ENCODE results near the gene TMEM235.

Gene TMEM235

DNA sequence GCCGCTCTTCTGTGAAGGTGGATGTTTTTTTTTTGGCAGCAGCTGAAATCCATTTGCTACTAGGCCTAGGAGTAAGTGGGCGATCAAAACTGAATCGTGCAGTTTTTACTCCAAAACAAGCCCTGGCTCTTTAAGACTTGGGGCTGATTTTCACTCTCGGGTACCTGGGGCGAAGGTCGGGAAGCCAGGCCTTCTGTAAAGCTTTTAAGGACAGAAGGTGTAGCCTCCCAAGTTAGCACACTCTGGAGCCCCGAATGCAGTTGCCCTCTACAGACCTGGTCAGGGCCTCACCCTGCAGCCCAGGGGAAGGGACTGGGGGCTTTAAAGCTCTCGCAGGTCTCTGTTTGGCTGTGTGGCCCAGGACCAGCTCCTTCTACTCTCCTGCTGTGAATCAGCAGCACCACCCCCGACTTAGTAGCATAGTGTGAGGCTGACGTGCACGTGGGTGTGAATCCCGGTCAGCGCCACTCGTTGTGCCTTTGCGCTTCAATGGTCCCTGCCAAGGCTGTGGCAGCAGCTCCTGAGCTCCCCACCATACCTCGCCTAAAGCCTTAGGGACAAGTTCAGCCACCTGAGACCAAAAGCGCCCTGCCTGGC, 49.9 kb downstream of the TMEM235 start:
- Histone ChIP-seq H3K27ac (no peak overlapping the region), H3K27me3 (replicated peaks) (no peaks in the 10 kb centered on the region), H3K4me3 (ENCODE audit: low read depth, low read length) (no peak overlapping the region), H3K36me3 (replicated peaks) (no peaks in the 10 kb centered on the region)
- in situ Hi-C loops (cut with HindIII; ENCODE audit: low pct_ligation_motif_present, low sequenced_read_pairs) = no loop called here
- TF ChIP-seq, protein P1, sequence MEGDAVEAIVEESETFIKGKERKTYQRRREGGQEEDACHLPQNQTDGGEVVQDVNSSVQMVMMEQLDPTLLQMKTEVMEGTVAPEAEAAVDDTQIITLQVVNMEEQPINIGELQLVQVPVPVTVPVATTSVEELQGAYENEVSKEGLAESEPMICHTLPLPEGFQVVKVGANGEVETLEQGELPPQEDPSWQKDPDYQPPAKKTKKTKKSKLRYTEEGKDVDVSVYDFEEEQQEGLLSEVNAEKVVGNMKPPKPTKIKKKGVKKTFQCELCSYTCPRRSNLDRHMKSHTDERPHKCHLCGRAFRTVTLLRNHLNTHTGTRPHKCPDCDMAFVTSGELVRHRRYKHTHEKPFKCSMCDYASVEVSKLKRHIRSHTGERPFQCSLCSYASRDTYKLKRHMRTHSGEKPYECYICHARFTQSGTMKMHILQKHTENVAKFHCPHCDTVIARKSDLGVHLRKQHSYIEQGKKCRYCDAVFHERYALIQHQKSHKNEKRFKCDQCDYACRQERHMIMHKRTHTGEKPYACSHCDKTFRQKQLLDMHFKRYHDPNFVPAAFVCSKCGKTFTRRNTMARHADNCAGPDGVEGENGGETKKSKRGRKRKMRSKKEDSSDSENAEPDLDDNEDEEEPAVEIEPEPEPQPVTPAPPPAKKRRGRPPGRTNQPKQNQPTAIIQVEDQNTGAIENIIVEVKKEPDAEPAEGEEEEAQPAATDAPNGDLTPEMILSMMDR (IDR thresholded peaks at IDR 0.05; ENCODE audit: low read depth, low read length, missing control alignments) = no peak
- DNase-seq = no peak

DNA sequence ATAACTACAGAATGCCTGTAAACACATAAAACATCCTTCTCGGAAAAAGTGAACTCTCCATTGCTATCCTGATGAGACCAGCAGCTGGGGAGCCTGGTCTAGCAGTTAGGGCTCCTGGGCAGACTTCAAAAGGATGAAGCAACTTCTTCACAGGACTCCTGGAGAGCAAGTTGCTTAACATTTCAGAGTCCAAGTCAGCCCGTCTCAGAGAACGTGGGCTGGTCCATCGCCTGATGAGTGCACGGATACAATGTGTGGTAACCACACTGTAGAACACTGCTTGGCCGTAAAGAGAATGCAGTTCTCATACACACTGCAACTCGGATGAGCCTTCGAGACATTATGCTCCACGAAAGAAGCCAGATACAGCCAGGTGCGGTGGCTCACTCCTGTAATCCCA, 52.7 kb downstream of the TMEM235 start:
- Histone ChIP-seq H3K4me3 (ENCODE audit: low read depth, low read length) (no peak overlapping the region), H3K27me3 (replicated peaks) (no peaks in the 10 kb centered on the region), H3K36me3 (replicated peaks) (no peaks in the 10 kb centered on the region), H3K27ac (no peak overlapping the region)
- TF ChIP-seq, protein P1 (IDR thresholded peaks at IDR 0.05; ENCODE audit: low read depth, low read length, missing control alignments) = no peak
- DNase-seq = peak; percentile 24
- in situ Hi-C loops (cut with HindIII; ENCODE audit: low pct_ligation_motif_present, low sequenced_read_pairs) = no loop called here

DNA sequence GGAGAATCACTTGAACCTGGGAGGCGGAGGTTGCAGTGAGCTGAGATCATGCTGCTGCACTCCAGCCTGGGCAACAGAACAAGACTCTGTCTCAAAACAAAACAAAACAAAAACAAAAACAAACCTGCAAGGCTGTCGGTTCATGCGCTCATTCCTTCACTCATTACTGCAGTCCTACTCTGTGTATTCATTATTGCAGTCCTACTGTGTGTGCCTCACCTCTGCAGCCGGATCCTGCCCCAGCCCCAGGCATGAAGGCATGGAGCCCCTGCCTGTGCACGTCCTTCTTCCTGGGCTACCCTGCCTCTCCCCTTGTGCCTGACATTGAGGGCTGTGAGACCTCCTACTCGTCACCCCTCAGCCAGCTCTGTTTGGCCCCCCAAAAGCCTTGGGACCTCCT, 57.6 kb downstream of the TMEM235 start:
- no peaks in the 10 kb centered on the region for H3K27me3 ChIP-seq (replicated peaks)
- H3K36me3 ChIP-seq (replicated peaks) = no peaks in the 10 kb centered on the region
- H3K4me3 ChIP-seq (ENCODE audit: low read depth, low read length) = no peak overlapping the region
- in situ Hi-C loops (cut with HindIII; ENCODE audit: low pct_ligation_motif_present, low sequenced_read_pairs) = no loop called here
- no peak for DNase-seq
- H3K27ac ChIP-seq = no peak overlapping the region
- TF ChIP-seq, protein P1 (IDR thresholded peaks at IDR 0.05; ENCODE audit: low read depth, low read length, missing control alignments) = no peak

DNA sequence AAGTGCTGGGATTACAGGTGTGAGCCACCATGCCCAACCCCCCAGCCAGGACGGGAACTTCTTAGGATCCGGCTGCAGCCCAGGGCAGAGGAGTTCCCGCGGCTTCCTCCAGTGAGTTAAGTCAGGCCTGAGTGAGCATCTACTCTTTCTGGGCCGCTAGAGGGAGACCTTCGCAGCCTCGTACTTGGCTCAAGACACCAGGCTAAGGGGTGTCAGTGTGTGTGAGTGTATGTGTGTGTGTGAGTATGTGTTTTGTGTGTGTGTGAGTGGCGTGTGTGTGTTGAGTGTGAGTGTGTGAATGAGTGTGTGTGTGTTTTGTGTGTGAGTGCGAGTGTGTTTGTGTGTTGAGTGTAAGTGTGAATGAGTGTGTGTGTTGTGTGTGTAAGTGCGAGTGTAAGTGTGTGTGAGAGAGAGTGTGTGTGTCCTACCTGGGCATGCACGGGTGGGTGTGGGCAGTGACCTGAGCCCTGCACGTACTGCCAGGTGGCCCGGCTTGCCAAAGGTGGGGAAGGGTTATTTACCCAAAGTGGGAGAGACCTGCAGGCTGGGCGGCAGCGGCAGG, 58.5 kb downstream of the TMEM235 start:
- H3K4me3 ChIP-seq (ENCODE audit: low read depth, low read length) = no peak overlapping the region
- no peak overlapping the region for H3K27ac ChIP-seq
- peak; percentile 86 for DNase-seq
- no peaks in the 10 kb centered on the region for H3K36me3 ChIP-seq (replicated peaks)
- H3K27me3 ChIP-seq (replicated peaks) = no peaks in the 10 kb centered on the region
- TF ChIP-seq, protein P1 (IDR thresholded peaks at IDR 0.05; ENCODE audit: low read depth, low read length, missing control alignments) = peak; percentile 91
- in situ Hi-C loops (cut with HindIII; ENCODE audit: low pct_ligation_motif_present, low sequenced_read_pairs) = no loop called here

Measured in brain microvascular endothelial cell (primary cell).